GM12864 (cell line): ENCODE results near the gene CLN6.

Experiments
- DNase-seq: peaks from one replicate; pipeline ENCODE4 v3.0.0-alpha.2; 2011; ENCODE audit warnings: low read depth
- H3K4me3 ChIP-seq: 2 replicates; pipeline ENCODE4 v1.5.1; 2011; ENCODE audit warnings: mild to moderate bottlenecking, low read depth, low read length, control low read depth
- CTCF ChIP-seq: IDR thresholded peaks from 2 replicates; pipeline ENCODE4 v1.5.1; 2011; ENCODE audit warnings: low read depth, mild to moderate bottlenecking, moderate library complexity, low read length, control low read depth, inconsistent platforms; ENCODE audit errors: missing control alignments

CLN6 gene

GRCh38 chr15:68220967-68221366 lies 8.6 kb downstream of the CLN6 start:
- no peak for TF ChIP-seq CTCF
- H3K4me3 ChIP-seq, result no peak overlapping the region
- DNase-seq, result no peak

GRCh38 chr15:68220489-68220888 lies 9.0 kb downstream of the CLN6 start:
- no peak overlapping the region for H3K4me3 ChIP-seq
- TF ChIP-seq CTCF, result no peak
- DNase-seq, result no peak

GRCh38 chr15:68218847-68219798 lies 10.4 kb downstream of the CLN6 start:
- DNase-seq, result no peak
- TF ChIP-seq CTCF, result no peak
- H3K4me3 ChIP-seq, result no peak overlapping the region

- no peak for TF ChIP-seq CTCF
- no peak overlapping the region for H3K4me3 ChIP-seq
- DNase-seq, result no peak
These were observed 11.2 kb downstream of the CLN6 start for GRCh38 chr15:68218331-68218730.

- no peak for TF ChIP-seq CTCF
- no peak overlapping the region for H3K4me3 ChIP-seq
- no peak for DNase-seq
These were observed 12.2 kb downstream of the CLN6 start for GRCh38 chr15:68217341-68217740.

GRCh38 chr15:68214838-68215254 lies 14.7 kb downstream of the CLN6 start:
- H3K4me3 ChIP-seq, result no peak overlapping the region
- TF ChIP-seq CTCF, result no peak
- no peak for DNase-seq
